Endothelial cell of umbilical vein (primary cell): ENCODE measurements around the gene ZC3H15. TPM values are rescaled to one million over a fixed set of nuclear protein-coding genes. Genes with fewer than 3 reads are reported as not detected.

Experiments
- BruUV-seq: library from RNA; stranded (reverse); fragments of 400-500 nt; replicated peaks from 2 replicates; lab custom pipeline; 2021; lab: Mats Ljungman, UMichigan
- CTCF ChIA-PET: fragments of 300-600, 350-600 bp; sonication (Branson Sonifier 250); formaldehyde crosslinking; loops from one replicate; lab custom pipeline; 2021; ENCODE audit warnings: antibody characterized with exemption, inconsistent platforms; lab: Charles Lee
- POLR2A ChIA-PET: fragments of 300-600, 350-600 bp; sonication (Branson Sonifier 250); formaldehyde crosslinking; loops from one replicate; lab custom pipeline; 2021; ENCODE audit warnings: antibody characterized with exemption, inconsistent platforms; lab: Charles Lee
- DNase-seq: peaks from one replicate; pipeline ENCODE4 v3.0.0-alpha.2; 2011; ENCODE audit warnings: low read depth, low spot score
- FAIRE-seq: peaks from 2 replicates; lab custom pipeline; 2011; peaks lifted over from hg19 to GRCh38; lab: Jason Lieb, UNC
- H2AFZ ChIP-seq: 2 replicates; pipeline ENCODE4 v1.6.0; 2012; ENCODE audit warnings: low read depth, low read length, control low read depth, inconsistent platforms
- H3K27ac ChIP-seq: 2 replicates; pipeline ENCODE4 v1.5.1; 2011; ENCODE audit warnings: low read depth, mild to moderate bottlenecking, control low read depth, low read length, moderate library complexity; ENCODE audit not compliant: insufficient read depth
- H3K27me3 ChIP-seq, 2 experiments: 2 replicates each; pipeline versions ENCODE4 v1.6.0 to v1.6.1; 2011; ENCODE audit warnings: low read length in 2 of 2, mixed read lengths in 1 of 2; ENCODE audit not compliant: control insufficient read depth in 2 of 2, insufficient read depth in 2 of 2
- H3K36me3 ChIP-seq, 2 experiments: 2 replicates in 1 of 2; 3 replicates in 1 of 2; pipeline ENCODE4 v1.5.1; 2011; ENCODE audit warnings: low read length in 2 of 2, mild to moderate bottlenecking in 1 of 2, moderate library complexity in 1 of 2; ENCODE audit not compliant: control insufficient read depth in 2 of 2, insufficient read depth in 2 of 2; ENCODE audit errors: extremely low read depth in 1 of 2
- H3K4me1 ChIP-seq: 3 replicates; pipeline ENCODE4 v1.5.1; 2011; ENCODE audit warnings: mild to moderate bottlenecking, low read length; ENCODE audit not compliant: control insufficient read depth, insufficient read depth; ENCODE audit errors: extremely low read depth
- H3K4me2 ChIP-seq: 2 replicates; pipeline ENCODE4 v1.6.1; 2011; ENCODE audit warnings: low read length, control low read depth, mixed read lengths; ENCODE audit not compliant: insufficient read depth
- H3K4me3 ChIP-seq, 3 experiments: fragments of 200-600 bp in 1 of 3; sonication (generic), shearing (Covaris generic) in 1 of 3; replicated peaks in 1 of 3; 2 replicates each; pipeline ENCODE4 v1.5.1; 2011 to 2016; ENCODE audit warnings: control low read depth in 3 of 3, low read length in 3 of 3, mild to moderate bottlenecking in 2 of 3, inconsistent platforms in 1 of 3, low read depth in 1 of 3, moderate library complexity in 1 of 3; ENCODE audit not compliant: insufficient read depth in 1 of 3
- H3K79me2 ChIP-seq: 2 replicates; pipeline ENCODE4 v1.6.0; 2012; ENCODE audit warnings: low read length, inconsistent platforms; ENCODE audit not compliant: control insufficient read depth, insufficient read depth
- H3K9ac ChIP-seq: replicated peaks from 2 replicates; pipeline ENCODE3; 2011; ENCODE audit warnings: low read length, control low read depth; ENCODE audit not compliant: insufficient read depth; ENCODE audit errors: extremely low read depth
- H3K9me1 ChIP-seq: replicated peaks from 3 replicates; pipeline ENCODE4 v1.6.0; 2011; ENCODE audit warnings: mild to moderate bottlenecking, low read length; ENCODE audit not compliant: control insufficient read depth, insufficient read depth; ENCODE audit errors: extremely low read depth
- H3K9me3 ChIP-seq: replicated peaks from 2 replicates; pipeline ENCODE4 v1.5.1; 2012; ENCODE audit warnings: low read length, inconsistent platforms; ENCODE audit not compliant: control insufficient read depth, insufficient read depth
- H4K20me1 ChIP-seq: replicated peaks from 2 replicates; pipeline ENCODE3; 2011; ENCODE audit warnings: mild to moderate bottlenecking, low read length; ENCODE audit not compliant: control insufficient read depth, insufficient read depth; ENCODE audit errors: extremely low read depth
- EZH2 ChIP-seq: IDR thresholded peaks from 2 replicates; pipeline ENCODE4 v1.6.1; 2012; ENCODE audit warnings: borderline replicate concordance, low read depth, mild to moderate bottlenecking, moderate library complexity, low read length, inconsistent platforms; ENCODE audit not compliant: severe bottlenecking
- MYC ChIP-seq: IDR thresholded peaks from one replicate; pipeline ENCODE4 v1.6.1; 2011; ENCODE audit warnings: mild to moderate bottlenecking, low read depth, low read length
- POLR2A ChIP-seq: IDR thresholded peaks from 2 replicates; pipeline ENCODE4 v1.6.1; 2012; ENCODE audit warnings: low read depth, mild to moderate bottlenecking, control low read depth, low read length
- POLR2AphosphoS5 ChIP-seq: IDR thresholded peaks from 2 replicates; pipeline ENCODE4 v1.6.1; 2012; ENCODE audit warnings: low read depth, mild to moderate bottlenecking, control low read depth, low read length, moderate library complexity; ENCODE audit not compliant: insufficient read depth
- dilution Hi-C: fragments of 300-500 bp; cut with MboI; formaldehyde crosslinking; loops from one replicate; pipeline ENCODE4 v1.15.0; 2019; ENCODE audit warnings: low sequenced_read_pairs; ENCODE audit not compliant: extremely low pct_ligation_motif_present
- intact Hi-C: fragments of 100-400 bp; cut with micrococcal nuclease; formaldehyde crosslinking; loops from one replicate; pipeline ENCODE4 v1.10.0; 2022
- polyA plus RNA-seq, 4 experiments: library from polyadenylated mRNA; depleted of rRNA in 3 of 4; stranded (reverse) in 3 of 4; unstranded in 1 of 4; fragments of >200 nt; gene quantifications; 2 replicates each; pipeline versions ENCODE4 v1.2.1 to v1.2.3, GENCODE V29; 2011 to 2012; ENCODE audit warnings: missing spikeins in 1 of 4
- total RNA-seq: library from RNA; stranded (reverse); gene quantifications from 2 replicates; pipeline ENCODE4 v1.2.3, GENCODE V29; 2021
- TF ChIP-seq, protein P1 (sequence below), 2 donors: IDR thresholded peaks; 1 replicate in 1 of 2; 2 replicates in 1 of 2; pipeline ENCODE4 v1.5.1; 2011; ENCODE audit warnings: low read length in 2 of 2, mild to moderate bottlenecking in 2 of 2, moderate library complexity in 2 of 2, control low read depth in 1 of 2, inconsistent platforms in 1 of 2, low read depth in 1 of 2; ENCODE audit not compliant: insufficient read depth in 1 of 2; ENCODE audit errors: extremely low read depth in 1 of 2
- TF ChIP-seq, protein P2 (sequence below): IDR thresholded peaks from 2 replicates; pipeline ENCODE4 v1.6.1; 2011; ENCODE audit not compliant: insufficient read depth, insufficient read length

Gene ZC3H15
- total and polyA plus RNA-seq, 2 donors (not counting 3 experiments of a cell fraction or from before 2014, with no cell fraction given), result 24.1 to 65.1 TPM

DNA sequence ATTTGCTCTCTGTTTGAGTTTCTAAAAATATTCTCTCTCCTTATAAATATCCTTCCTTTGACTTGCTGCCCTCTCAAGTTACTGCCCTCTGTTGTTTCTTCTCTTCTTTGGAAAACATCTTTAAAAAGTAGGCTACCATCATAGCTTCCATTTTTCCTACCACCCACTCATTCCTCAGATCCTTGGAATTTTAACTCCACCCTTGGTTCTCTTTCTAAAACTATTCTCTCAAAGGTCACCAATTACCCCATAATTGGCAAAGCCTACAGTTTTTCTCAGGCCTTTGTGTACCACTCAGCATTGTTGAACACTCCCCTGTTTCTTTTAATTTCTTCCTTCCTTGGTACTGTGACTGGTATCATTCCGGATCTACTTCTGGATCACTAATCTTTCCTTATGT is 60.8 kb downstream of the ZC3H15 start:
- TF ChIP-seq POLR2A, result no peak
- no peak for TF ChIP-seq MYC
- no peak for TF ChIP-seq EZH2
- TF ChIP-seq, protein P1, sequence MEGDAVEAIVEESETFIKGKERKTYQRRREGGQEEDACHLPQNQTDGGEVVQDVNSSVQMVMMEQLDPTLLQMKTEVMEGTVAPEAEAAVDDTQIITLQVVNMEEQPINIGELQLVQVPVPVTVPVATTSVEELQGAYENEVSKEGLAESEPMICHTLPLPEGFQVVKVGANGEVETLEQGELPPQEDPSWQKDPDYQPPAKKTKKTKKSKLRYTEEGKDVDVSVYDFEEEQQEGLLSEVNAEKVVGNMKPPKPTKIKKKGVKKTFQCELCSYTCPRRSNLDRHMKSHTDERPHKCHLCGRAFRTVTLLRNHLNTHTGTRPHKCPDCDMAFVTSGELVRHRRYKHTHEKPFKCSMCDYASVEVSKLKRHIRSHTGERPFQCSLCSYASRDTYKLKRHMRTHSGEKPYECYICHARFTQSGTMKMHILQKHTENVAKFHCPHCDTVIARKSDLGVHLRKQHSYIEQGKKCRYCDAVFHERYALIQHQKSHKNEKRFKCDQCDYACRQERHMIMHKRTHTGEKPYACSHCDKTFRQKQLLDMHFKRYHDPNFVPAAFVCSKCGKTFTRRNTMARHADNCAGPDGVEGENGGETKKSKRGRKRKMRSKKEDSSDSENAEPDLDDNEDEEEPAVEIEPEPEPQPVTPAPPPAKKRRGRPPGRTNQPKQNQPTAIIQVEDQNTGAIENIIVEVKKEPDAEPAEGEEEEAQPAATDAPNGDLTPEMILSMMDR (IDR thresholded peaks at IDR 0.05; ENCODE audit: extremely low read depth in 1 of 2, insufficient read depth in 1 of 2, low read depth in 1 of 2, low read length in 2 of 2), result no peak
- no peak for TF ChIP-seq POLR2AphosphoS5
- TF ChIP-seq, protein P2, sequence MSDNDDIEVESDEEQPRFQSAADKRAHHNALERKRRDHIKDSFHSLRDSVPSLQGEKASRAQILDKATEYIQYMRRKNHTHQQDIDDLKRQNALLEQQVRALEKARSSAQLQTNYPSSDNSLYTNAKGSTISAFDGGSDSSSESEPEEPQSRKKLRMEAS, result no peak
- DNase-seq, result no peak
- Histone ChIP-seq H3K27ac (no peak overlapping the region), H3K9me3 (no peaks in the 10 kb centered on the region), H3K27me3 (no peaks in the 10 kb centered on the region), H3K4me1 (peaks cover 31% of the 10 kb centered on the region), H3K9me1 (no peaks in the 10 kb centered on the region), H3K9ac (no peak overlapping the region), H2AFZ (no peak overlapping the region), H3K4me2 (no peak overlapping the region), H3K79me2 (no peaks in the 10 kb centered on the region), H4K20me1 (no peaks in the 10 kb centered on the region), H3K36me3 (no peaks in the 10 kb centered on the region), H3K4me3 (no peak overlapping the region)
- BruUV-seq, result no TSS peak
- FAIRE-seq, result no peak
- dilution Hi-C loops (no loop called here), intact Hi-C loops (no loop called here)
- ChIA-PET POLR2A (no interaction called here), CTCF (no interaction called here)
